ENCODE results near the gene CAMK2D.

DNA sequence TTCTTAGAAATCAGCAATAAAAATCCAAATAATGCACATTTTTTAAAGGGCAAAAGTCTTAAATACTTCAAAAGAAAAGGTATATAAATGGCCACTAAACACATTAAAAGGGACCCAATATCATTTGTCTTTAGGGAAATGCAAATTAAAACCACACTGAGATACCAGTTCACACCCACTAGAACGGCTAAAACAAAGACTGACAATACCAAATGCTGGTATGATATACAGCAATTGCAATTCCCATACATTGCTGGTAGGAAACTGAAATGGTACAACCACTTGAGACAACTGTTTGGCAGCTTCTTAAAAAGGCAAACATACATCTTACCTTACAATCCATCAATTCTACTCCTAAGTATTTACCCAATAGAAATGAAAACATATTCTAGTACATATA lies 33.7 kb downstream of the CAMK2D start:
- TF ChIP-seq, protein P1, sequence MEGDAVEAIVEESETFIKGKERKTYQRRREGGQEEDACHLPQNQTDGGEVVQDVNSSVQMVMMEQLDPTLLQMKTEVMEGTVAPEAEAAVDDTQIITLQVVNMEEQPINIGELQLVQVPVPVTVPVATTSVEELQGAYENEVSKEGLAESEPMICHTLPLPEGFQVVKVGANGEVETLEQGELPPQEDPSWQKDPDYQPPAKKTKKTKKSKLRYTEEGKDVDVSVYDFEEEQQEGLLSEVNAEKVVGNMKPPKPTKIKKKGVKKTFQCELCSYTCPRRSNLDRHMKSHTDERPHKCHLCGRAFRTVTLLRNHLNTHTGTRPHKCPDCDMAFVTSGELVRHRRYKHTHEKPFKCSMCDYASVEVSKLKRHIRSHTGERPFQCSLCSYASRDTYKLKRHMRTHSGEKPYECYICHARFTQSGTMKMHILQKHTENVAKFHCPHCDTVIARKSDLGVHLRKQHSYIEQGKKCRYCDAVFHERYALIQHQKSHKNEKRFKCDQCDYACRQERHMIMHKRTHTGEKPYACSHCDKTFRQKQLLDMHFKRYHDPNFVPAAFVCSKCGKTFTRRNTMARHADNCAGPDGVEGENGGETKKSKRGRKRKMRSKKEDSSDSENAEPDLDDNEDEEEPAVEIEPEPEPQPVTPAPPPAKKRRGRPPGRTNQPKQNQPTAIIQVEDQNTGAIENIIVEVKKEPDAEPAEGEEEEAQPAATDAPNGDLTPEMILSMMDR (IDR thresholded peaks at IDR 0.05; ENCODE audit: low read depth, low read length, missing input control): no peak
- TF ChIP-seq TAF1 (conservative IDR thresholded peaks at IDR 0.05) (no peak), RAD21 (IDR thresholded peaks at IDR 0.05) (no peak)
